Smooth muscle cell of the brain vasculature (primary cell): Measurements from ENCODE around the gene NPR2.
A peak's percentile ranks its signal among the peaks of the same experiment; 100 is the strongest.

ENCODE experiments used
- DNase-seq: peaks from one replicate; pipeline ENCODE4 v3.0.0-alpha.2; 2012; ENCODE audit warnings: low read depth, low spot score

The NPR2 gene

GRCh38 chr9:35832814-35833213 is 41.4 kb downstream of the NPR2 start:
- no peak for DNase-seq

DNA sequence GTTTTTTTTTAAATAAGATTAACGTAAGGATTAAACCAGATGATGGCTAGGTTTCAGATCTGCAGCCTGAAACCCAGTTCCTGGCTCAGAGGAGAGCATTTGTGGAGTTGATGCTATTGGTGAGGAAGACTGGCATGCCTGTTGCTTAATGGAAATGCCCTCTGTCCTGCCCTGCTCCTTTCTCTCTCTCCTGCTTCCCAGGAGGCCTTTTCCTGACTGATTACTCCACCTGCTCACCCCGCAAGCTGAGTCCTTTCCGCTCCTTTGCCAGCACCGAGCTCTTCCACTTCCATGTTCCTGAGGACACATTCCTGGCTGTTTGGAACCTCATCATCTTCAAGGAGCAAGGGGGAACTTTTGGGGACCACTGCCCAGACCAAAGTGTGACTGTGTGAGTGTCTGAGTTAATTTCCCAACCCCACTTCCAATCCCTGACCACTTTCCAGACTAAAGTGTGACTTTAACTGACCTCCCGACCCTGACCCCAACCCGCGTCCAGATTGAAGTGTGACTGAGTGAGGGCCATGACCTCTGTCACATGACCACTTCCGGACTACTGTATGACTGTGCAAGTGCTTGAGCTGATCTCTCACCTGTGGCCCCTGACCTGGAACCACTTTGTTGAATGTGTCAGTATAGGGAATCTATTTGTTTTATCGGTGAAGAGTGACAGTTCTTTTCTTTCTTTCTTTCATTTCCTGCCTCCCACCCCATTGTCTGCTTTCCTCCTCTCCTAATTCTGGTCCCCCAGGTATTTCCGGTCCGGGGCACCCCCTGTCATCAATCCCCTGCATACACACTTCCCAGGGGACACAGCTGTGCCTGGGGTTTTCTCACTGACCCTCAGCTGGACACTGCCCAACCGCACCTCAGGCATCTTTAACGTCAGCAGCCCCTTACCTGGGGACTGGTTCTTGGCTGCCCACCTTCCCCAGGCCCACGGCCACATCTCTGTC is 43.1 kb downstream of the NPR2 start:
- DNase-seq: no peak

DNA sequence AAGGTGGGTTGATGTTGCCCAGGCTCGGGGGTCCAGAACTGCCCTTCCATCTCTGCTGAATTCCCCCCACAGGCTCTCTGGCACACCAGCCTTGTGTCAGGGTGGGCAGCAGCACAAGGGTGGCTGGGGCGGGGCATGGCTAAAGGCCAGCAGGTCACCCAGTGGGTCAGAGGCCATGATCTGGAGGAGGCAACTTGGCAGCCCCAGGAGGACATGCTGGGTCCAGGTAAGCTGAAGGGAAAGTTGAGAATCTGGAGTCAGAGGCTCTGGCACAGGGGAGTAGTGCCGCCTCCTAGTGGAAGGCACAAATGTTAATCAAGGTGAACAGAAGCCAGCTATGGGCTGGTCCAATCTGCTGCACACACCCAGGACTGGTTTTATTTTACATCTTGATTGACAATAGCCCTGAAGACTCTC is 43.8 kb downstream of the NPR2 start:
- DNase-seq: no peak

DNA sequence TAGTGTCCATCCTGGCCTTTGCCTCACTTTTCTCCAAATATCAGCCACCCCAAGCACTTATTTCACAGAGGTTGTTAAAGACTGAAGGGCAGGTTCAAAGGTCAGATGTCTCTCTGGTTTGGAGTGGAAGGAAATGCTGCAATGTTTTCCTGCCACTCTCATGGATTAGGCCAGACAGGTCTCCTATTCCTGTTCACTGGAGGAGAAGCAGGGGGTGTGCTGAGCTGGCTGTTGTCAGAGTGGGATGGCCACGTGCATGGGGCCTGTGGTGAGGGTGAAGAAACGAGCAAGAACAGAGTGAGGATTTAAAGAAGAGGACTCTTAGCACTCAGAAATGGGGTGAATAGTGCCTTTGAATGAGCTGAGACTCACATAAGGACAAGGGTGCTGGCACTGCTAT is 44.4 kb downstream of the NPR2 start:
- no peak for DNase-seq

DNA sequence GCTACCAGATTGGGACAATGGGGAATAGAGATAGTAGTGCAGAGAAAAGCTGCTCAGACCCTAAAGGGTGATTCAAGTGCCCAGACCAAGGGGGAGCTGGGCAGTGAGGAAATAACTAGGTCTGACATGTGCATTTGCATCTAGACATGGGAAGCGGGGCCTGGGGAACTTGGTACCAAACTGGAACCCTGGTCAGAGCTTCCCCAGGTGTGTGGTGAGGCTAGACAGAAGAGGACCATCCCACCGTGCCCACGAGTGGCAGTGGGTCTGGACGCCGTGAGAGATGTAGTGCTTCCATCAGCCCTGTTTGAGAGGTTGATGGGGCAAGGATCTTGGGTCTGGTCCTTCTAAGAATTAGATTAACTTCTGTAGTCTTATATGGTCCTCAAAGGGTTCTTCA is 45.2 kb downstream of the NPR2 start:
- DNase-seq: no peak

- DNase-seq: no peak
Observed at GRCh38 chr9:35839926-35840325, 48.5 kb downstream of the NPR2 start.

DNA sequence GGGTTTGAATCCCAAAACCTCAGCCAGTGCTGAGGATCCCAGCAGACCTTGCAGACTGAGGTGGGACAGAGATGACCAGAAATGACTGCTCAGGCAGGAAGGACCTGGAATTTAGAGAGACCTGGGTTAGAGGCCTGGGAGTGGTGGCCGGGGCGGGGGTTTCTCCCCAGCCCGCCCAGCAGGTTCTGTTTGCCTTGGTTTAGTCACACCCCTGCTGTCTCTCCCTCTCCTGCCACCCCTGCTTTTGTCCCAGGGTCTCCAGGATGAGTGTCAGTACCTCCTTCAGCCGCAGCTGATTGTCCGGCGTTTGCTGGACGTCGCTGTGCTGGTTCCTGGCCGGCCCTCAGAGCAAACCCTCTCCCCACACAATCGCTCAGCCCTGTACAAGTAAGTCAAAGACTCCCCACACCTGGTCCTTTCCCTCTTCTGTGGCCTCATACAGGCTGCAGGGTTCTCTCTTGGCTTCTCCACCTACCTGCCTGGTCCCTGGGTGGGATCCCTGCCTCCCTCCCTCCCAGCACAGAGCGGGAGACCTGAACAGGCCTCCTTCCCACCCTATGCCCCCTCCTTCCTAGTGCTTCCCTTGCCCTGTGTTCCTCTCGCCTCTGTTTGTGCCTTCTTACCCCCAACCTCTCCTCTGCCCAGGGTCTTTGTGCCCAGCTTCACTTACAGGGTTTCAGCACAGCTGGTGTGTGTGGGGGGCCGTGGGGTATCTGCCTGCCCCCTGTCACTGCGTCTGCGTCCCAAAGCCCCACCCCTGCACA is 49.7 kb downstream of the NPR2 start:
- no peak for DNase-seq

DNA sequence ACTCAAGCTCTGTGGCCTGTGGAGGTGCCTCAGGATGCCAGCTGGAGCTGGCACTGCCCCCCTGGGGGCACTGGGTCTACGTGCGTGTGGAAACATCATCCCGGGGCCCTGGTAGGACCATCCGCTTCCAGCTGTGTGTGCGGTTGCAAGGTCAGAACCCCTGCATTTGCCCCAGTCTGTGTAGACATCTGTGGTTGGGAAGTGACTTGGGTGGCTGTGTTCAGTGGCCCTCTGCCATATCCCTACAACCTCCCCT is 50.2 kb downstream of the NPR2 start:
- no peak for DNase-seq

- no peak for DNase-seq
Observed at GRCh38 chr9:35842020-35842745, 50.8 kb downstream of the NPR2 start.

DNA sequence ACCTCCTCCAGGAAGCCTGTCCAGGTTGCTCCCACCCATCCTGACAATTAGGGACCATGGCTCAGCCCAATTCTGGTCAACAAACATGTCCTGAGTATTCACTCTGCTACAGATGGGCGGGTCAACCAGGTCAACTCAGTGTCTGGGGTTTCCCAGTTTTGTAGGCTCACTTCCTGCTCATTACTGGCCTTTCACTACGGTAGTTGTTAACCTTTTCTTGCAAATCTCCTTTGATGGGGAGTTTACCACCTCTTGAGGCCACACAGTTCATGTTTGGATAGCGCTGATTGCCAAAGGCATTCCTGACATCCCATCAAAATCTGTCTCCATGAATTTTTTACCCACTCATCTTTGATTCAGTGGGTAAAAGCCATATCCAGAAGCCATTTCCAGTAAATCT is 51.4 kb downstream of the NPR2 start:
- DNase-seq: no peak

DNA sequence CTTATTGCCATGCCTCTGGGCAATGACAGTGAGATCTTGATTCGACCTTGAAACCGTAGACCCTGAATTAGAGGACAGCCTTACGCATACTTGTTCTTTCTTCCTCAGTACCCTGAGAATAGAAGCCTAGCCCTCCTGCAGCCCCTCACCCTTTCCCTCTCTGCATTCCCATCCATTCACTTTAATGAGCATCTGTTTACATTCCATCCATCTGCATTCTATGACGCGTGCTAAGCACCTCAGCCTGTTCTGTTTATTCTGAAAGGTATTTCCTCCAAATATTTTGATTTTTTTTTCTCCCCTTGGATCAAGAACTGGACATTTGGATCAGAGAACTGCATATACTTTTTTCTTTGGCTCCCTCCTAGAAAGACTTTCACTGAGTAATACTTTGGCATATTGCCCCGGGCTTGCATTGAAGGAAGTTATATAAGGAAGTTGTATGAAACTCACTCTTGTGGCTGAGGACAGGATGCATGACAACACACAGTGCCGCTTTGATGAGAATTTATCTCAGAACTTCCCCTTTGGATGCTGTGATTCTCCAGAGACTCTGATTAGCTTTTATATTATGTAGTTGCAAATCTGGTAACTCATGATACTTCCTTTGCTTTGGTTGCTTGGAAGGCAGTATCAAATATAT is 53.4 kb downstream of the NPR2 start:
- DNase-seq: peak; percentile 41

DNA sequence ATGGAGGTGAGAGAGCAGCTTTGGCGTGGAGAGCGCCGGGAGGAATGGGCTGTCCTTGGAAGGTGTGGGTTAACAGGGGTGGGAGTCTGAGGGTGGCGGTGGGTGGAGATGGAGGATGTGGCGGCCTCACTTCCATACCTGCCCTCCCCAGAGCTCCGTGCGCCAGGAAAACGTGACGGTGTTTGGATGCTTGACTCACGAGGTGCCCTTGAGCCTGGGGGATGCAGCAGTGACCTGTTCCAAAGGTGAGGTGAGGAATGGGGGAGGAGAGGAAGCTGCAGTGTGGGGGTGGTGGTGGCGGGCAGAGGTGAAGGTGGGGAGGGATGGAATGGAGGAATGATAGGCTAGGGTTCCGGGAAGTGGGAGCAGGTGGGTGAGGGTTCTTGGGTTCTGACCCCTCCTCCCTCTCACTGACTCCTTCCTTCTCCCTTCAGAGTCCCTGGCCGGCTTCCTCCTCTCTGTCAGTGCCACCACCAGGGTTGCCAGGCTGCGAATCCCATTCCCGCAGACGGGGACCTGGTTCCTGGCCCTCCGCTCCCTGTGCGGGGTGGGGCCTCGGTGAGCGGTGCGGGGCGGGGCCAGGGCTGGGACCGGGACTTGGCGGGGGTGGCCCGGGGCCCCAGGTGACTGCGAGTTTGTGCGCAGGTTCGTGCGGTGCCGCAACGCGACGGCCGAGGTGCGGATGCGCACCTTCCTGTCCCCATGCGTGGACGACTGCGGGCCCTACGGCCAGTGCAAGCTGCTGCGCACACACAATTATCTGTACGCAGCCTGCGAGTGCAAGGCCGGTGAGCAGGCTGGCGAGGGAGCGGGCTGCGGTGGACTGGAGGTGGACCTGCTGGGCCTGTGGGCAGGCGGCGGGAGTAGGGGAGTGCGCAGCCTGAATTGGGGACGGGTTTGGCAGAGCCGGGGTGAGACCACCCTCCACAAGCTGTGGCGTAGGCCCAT is 54.7 kb downstream of the NPR2 start:
- DNase-seq: no peak

- no peak for DNase-seq
Observed at GRCh38 chr9:35847792-35848572, 56.6 kb downstream of the NPR2 start.

DNA sequence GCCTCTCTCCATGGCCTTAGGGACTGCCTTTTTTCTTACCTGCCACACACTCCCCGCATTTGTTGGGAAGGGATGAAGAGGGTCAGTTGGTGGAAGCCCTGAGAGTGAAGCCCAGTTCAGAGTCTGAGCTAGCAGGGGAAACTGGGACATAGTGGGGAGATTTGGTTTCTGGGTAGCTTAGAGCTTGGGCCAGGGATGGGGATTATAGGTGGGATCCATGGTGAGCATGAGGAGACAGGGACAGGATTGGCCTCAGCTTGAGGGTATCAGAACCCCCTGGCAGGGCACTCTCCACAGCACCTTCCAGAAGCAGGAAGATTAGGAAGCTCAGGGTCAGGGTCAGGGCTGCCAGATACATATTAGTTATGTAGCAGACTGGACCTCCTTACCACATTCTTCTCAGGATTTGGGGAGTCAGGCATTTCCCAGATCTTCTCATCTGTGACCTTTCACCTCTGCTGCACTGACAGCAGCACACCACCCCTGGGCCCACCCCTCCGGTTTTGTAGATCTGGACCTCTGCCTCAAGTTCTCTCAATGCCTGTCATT is 61.0 kb downstream of the NPR2 start:
- no peak for DNase-seq

- no peak for DNase-seq
Observed at GRCh38 chr9:35852876-35853865, 61.8 kb downstream of the NPR2 start.

- no peak for DNase-seq
Observed at GRCh38 chr9:35854091-35854762, 62.8 kb downstream of the NPR2 start.

GRCh38 chr9:35856206-35856605 is 64.8 kb downstream of the NPR2 start:
- DNase-seq: no peak

- DNase-seq: no peak
Observed at GRCh38 chr9:35856882-35857281, 65.5 kb downstream of the NPR2 start.
